Measurements from ENCODE around the gene MED4.
"Not testable (repeated sequence)": the region's sequence is repeated elsewhere in the genome, so short reads cannot be mapped to it uniquely, and the experiment has no call there.

The MED4 gene

GRCh38 chr13:48094404-48094780 is 512 bp downstream of the MED4 start:
- no peak for DNase-seq (ENCODE audit: low read depth)

- no peak for DNase-seq (ENCODE audit: low read depth)
Measured at GRCh38 chr13:48093588-48093987, 1.3 kb downstream of the MED4 start.

GRCh38 chr13:48086272-48086671 is 8.6 kb downstream of the MED4 start:
- no peak for DNase-seq (ENCODE audit: low read depth)

- DNase-seq (ENCODE audit: low read depth) = no peak
Measured at GRCh38 chr13:48081739-48082138, 13.2 kb downstream of the MED4 start.

GRCh38 chr13:48078251-48078656 is 16.6 kb downstream of the MED4 start:
- no peak for DNase-seq (ENCODE audit: low read depth)

GRCh38 chr13:48074006-48074405 is 20.9 kb downstream of the MED4 start:
- no peak for DNase-seq (ENCODE audit: low read depth)

GRCh38 chr13:48072787-48073186 is 22.1 kb downstream of the MED4 start:
- no peak for DNase-seq (ENCODE audit: low read depth)

- no peak for DNase-seq (ENCODE audit: low read depth)
Measured at GRCh38 chr13:48072304-48072703, 22.6 kb downstream of the MED4 start.

- DNase-seq (ENCODE audit: low read depth) = no peak
Measured at GRCh38 chr13:48070942-48071341, 24.0 kb downstream of the MED4 start.

- no peak for DNase-seq (ENCODE audit: low read depth)
Measured at GRCh38 chr13:48069573-48069972, 25.3 kb downstream of the MED4 start.

- no peak for DNase-seq (ENCODE audit: low read depth)
Measured at GRCh38 chr13:48068952-48069351, 26.0 kb downstream of the MED4 start.

- no peak for DNase-seq (ENCODE audit: low read depth)
Measured at GRCh38 chr13:48068036-48068435, 26.9 kb downstream of the MED4 start.

GRCh38 chr13:48066310-48066989 is 28.5 kb downstream of the MED4 start:
- DNase-seq (ENCODE audit: low read depth) = no peak

GRCh38 chr13:48059951-48060350 is 35.0 kb downstream of the MED4 start:
- DNase-seq (ENCODE audit: low read depth) = not testable (repeated sequence)

- not testable (repeated sequence) for DNase-seq (ENCODE audit: low read depth)
Measured at GRCh38 chr13:48058536-48058935, 36.4 kb downstream of the MED4 start.

- DNase-seq (ENCODE audit: low read depth) = no peak
Measured at GRCh38 chr13:48055712-48056111, 39.2 kb downstream of the MED4 start.

- no peak for DNase-seq (ENCODE audit: low read depth)
Measured at GRCh38 chr13:48054601-48055000, 40.3 kb downstream of the MED4 start.

- no peak for DNase-seq (ENCODE audit: low read depth)
Measured at GRCh38 chr13:48050550-48050949, 44.4 kb downstream of the MED4 start.

GRCh38 chr13:48043789-48044503 is 51.0 kb downstream of the MED4 start:
- DNase-seq (ENCODE audit: low read depth) = no peak

- DNase-seq (ENCODE audit: low read depth) = no peak
Measured at GRCh38 chr13:48042894-48043293, 52.0 kb downstream of the MED4 start.

- DNase-seq (ENCODE audit: low read depth) = no peak
Measured at GRCh38 chr13:48040896-48041295, 54.0 kb downstream of the MED4 start.

GRCh38 chr13:48040049-48040448 is 54.9 kb downstream of the MED4 start:
- DNase-seq (ENCODE audit: low read depth) = no peak

- DNase-seq (ENCODE audit: low read depth) = no peak
Measured at GRCh38 chr13:48038761-48039160, 56.1 kb downstream of the MED4 start.

Data from stimulated activated CD8-positive, alpha-beta memory T cell treated with anti-CD3 and anti-CD28 coated beads, Interleukin-12 subunit alpha, Interleukin-12 subunit beta, amount 100 ng/mL, for 4 hours (primary cell).